ENCODE results near the gene MAPK1. TPM values are rescaled to one million over a fixed set of nuclear protein-coding genes. Genes with fewer than 3 reads are reported as not detected.

Gene MAPK1
- total RNA-seq, 4 donors from 2014 or later: 29.4 to 47.3 (median 33.1) TPM

DNA sequence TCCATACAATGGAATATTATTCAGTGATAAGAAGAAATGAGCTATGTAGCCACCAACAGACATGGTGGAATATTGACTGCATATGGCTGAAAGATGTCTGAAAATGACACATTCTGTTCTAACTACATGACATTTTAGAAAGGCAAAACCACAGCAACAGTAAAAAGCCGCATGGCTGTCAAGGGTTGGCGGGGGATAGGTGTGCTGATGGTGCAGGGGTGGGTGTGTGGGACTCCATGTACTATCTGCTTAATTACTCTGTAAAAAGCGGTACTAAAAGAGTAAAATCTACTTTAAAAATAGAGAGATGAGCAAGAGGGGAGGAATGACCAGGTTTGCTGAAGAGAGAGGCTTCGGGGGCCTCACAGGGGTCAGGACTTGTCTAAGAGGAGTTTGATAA is 115.2 kb downstream of the MAPK1 start:
- TF ChIP-seq, protein P1, sequence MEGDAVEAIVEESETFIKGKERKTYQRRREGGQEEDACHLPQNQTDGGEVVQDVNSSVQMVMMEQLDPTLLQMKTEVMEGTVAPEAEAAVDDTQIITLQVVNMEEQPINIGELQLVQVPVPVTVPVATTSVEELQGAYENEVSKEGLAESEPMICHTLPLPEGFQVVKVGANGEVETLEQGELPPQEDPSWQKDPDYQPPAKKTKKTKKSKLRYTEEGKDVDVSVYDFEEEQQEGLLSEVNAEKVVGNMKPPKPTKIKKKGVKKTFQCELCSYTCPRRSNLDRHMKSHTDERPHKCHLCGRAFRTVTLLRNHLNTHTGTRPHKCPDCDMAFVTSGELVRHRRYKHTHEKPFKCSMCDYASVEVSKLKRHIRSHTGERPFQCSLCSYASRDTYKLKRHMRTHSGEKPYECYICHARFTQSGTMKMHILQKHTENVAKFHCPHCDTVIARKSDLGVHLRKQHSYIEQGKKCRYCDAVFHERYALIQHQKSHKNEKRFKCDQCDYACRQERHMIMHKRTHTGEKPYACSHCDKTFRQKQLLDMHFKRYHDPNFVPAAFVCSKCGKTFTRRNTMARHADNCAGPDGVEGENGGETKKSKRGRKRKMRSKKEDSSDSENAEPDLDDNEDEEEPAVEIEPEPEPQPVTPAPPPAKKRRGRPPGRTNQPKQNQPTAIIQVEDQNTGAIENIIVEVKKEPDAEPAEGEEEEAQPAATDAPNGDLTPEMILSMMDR (IDR thresholded peaks at IDR 0.05; ENCODE audit: low read depth): no peak

DNA sequence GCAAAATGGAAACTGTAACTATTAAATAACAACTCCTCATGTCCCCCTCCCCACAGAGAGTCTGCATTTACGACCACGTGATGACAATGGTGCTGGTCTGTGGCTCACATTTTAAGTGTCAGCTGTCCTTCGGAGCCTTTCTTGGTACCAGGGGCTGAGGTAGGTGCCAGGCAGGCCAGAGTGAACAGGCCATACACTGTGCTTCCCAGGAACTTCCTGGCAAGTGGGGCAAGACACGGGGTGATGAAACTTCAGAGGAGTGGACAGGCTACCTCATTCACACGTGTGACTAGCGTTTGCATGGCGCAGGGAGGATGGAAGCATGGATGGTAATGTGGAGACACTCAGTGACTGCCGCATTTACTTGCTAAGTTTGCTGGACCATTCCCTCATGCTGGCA is 121.5 kb downstream of the MAPK1 start:
- TF ChIP-seq, protein P1 (IDR thresholded peaks at IDR 0.05; ENCODE audit: low read depth): no peak

DNA sequence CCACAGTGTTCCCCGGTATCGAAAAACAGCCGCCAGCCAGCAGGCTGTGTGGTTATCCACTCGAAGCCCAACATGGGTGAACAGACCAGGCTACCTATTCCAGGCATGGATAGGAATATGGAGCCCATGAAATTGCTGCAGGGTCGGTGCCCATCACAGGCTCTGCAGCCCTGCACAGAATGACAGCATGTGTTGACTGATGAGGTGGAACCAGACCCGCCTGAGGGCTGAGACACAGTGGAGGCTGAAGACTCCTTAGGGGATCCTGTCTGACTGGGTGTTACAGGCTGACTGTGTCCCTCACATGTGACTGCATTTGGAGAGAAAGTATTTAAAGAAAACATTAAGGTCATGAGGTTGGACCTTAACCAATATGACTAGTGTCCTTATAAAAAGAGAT is 125.7 kb downstream of the MAPK1 start:
- TF ChIP-seq, protein P1 (IDR thresholded peaks at IDR 0.05; ENCODE audit: low read depth): no peak

DNA sequence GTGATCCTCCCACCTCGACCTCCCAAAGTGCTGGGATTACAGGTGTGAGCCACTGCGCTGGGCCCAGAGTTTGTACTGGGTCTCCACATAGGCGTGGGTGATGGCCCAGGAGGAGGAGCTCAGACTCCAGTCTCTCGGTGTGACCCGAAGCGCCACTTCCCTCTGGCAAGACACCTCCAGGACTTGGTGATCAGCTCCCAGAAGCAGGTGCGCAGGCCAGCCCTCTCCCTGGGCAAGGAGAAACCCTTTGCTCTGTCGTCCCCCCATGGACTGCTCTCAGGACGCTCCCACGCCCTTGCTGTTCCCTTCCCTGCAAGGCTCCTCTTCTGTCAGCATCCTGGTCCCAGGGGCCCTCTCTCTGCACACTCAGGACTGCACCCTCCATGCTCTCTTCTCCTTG is 126.4 kb downstream of the MAPK1 start:
- TF ChIP-seq, protein P1 (IDR thresholded peaks at IDR 0.05; ENCODE audit: low read depth): no peak

DNA sequence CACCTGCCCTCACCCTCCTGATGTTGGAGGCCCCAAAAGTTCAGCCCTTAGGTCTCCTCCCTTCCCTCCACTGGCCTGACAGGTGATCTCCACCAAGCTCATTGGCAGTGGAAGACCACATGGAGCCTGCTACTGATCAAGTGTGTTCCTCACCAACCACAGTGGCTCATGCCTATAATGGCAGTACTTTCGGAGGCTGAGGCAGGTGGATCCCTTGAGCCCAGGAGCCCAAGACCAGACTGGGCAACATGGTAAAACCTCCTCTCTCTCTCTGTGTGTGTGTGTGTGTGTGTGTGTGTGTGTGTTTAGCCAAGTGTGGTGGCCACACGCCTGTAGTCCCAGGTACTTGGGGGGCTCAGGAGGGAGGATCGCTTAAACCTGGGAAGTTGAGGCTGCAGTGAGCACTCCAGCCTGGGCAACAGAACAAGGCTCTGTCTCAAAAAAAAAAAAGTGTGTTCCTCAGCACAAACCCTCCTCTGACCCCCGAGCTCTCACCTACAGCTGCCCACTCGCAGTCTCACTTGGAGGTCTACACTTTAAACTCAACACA is 127.5 kb downstream of the MAPK1 start:
- TF ChIP-seq, protein P1 (IDR thresholded peaks at IDR 0.05; ENCODE audit: low read depth): no peak

DNA sequence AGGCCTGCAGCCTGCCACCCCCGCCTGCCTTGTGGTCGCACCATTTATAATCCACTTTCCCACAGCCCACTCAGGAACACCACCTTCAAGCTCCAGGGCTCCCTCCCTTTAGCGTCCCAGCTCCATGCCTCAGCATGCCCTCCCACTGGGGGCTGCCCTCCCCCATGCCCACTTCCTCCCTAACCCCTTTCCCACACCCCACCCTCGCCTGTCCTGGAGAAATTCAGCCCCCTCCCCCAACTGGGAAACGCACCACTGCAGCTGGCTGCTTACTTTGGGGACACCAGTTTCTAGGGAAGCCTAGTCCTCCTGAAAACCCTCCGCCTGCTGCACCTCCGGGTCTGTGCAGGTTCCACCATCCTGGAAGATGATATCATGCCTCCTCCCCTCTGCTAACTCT is 128.5 kb downstream of the MAPK1 start:
- TF ChIP-seq, protein P1 (IDR thresholded peaks at IDR 0.05; ENCODE audit: low read depth): no peak

DNA sequence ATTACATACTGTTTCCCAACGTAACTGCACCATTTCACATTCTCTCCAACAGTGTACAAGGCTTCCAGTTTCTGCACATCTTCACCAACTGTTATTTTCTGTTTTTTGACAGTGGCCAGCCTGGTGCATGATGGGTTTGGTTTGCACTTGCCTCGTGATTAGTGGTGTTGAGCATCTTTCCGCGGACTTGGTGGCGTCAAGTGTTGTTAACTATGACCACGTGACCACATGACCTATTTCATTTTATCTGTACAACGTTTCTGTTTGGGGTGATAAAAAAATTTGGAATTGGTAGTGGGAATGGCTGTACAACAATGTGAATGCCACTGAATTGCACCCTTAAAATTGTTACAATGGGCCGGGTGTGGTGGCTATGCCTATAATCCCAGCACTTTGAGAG is 129.4 kb downstream of the MAPK1 start:
- TF ChIP-seq, protein P1 (IDR thresholded peaks at IDR 0.05; ENCODE audit: low read depth): no peak

Data from subcutaneous adipose tissue (tissue), 4 donors.